Cardiac septum (tissue), 1 donor: ENCODE results near the gene LMO1. TPM values are rescaled to one million over a fixed set of nuclear protein-coding genes. Genes with fewer than 3 reads are reported as not detected.

Source experiments
- DNase-seq: peaks from one replicate; pipeline ENCODE4 v3.0.0-alpha.2; 2020; ENCODE audit warnings: low spot score
- intact Hi-C: fragments of 100-400 bp; cut with DNase I; formaldehyde crosslinking; loops from one replicate; pipeline ENCODE4 v1.14.0; 2022
- total RNA-seq: library from RNA; stranded (reverse); fragmentation: NEBNext Ultra II Directional; extraction: Animal tissue kit (Norgen Biotek cat#: 25700); gene quantifications from one replicate; pipeline ENCODE4 v1.2.1, GENCODE V29; 2021
- donor health status: DM: no; HTN: no; CAD: no.

LMO1 gene
- total RNA-seq, 1 donor from 2014 or later = 0.46 TPM

GRCh38 chr11:8192016-8192895 is 71.4 kb downstream of the LMO1 start:
- intact Hi-C loops = no loop called here

GRCh38 chr11:8190431-8190830 is 73.2 kb downstream of the LMO1 start:
- DNase-seq = no peak
- intact Hi-C loops = no loop called here

More at GRCh38 chr11:8192016-8192895, 71.4 kb downstream of the LMO1 start:
- DNase-seq = no peak

- DNase-seq = no peak
- intact Hi-C loops = no loop called here
Observed at GRCh38 chr11:8186429-8186828, 77.2 kb downstream of the LMO1 start.

- DNase-seq = no peak
- intact Hi-C loops = no loop called here
Observed at GRCh38 chr11:8183111-8183510, 80.6 kb downstream of the LMO1 start.

- intact Hi-C loops = no loop called here
- no peak for DNase-seq
Observed at GRCh38 chr11:8180469-8180868, 83.2 kb downstream of the LMO1 start.

GRCh38 chr11:8178297-8178696 is 85.4 kb downstream of the LMO1 start:
- intact Hi-C loops = no loop called here
- no peak for DNase-seq

GRCh38 chr11:8177136-8177535 is 86.5 kb downstream of the LMO1 start:
- no peak for DNase-seq
- intact Hi-C loops = no loop called here

Other genes with a start within 250 kb of the LMO1 start
- gene TUB, start 182.7 kb downstream of the LMO1 start, total RNA-seq = 12.2 TPM
- gene RIC3, start 94.9 kb downstream of the LMO1 start, total RNA-seq = 14.3 TPM